Keratinocyte (primary cell): ENCODE data around the gene VPREB1.

Source experiments
- CTCF ChIP-seq, 3 experiments: IDR thresholded peaks in 1 of 3; conservative IDR thresholded peaks in 1 of 3; optimal IDR thresholded peaks in 1 of 3; 2 replicates in 2 of 3; 3 replicates in 1 of 3; pipeline versions ENCODE3 to v1.5.1; 2011; ENCODE audit warnings: low read length in 3 of 3, mild to moderate bottlenecking in 3 of 3, moderate library complexity in 2 of 3, control low read depth in 1 of 3, inconsistent platforms in 1 of 3; ENCODE audit not compliant: insufficient read depth in 2 of 3; ENCODE audit errors: extremely low read depth in 1 of 3
- EZH2 ChIP-seq: IDR thresholded peaks from one replicate; pipeline ENCODE4 v1.6.1; 2012; ENCODE audit warnings: inconsistent platforms, mild to moderate bottlenecking, low read length, moderate library complexity

GRCh38 chr22:22243033-22243680, 1.4 kb upstream of the VPREB1 start:
- no peak for TF ChIP-seq CTCF (optimal IDR thresholded peaks at IDR 0.05 in 1 of 3, IDR thresholded peaks at IDR 0.05 in 1 of 3, conservative IDR thresholded peaks at IDR 0.05 in 1 of 3; ENCODE audit: extremely low read depth in 1 of 3, insufficient read depth in 2 of 3, low read length in 3 of 3)
- TF ChIP-seq EZH2: no peak
